ENCODE data around the gene TTC7B. TPM values are rescaled to one million over a fixed set of nuclear protein-coding genes. Genes with fewer than 3 reads are reported as not detected.

Gene TTC7B
- polyA plus RNA-seq, 1 donor from 2014 or later = 0.89 TPM

GRCh38 chr14:90717916-90718315 lies 98.3 kb downstream of the TTC7B start:
- Mint-ChIP-seq H3K9me3 (no peaks in the 10 kb centered on the region), H3K36me3 (no peaks in the 10 kb centered on the region), H3K27ac (no peak overlapping the region), H3K27me3 (no peaks in the 10 kb centered on the region), H3K4me3 (no peak overlapping the region), H3K4me1 (peaks cover 0 to 1% (median 0%) of the 10 kb centered on the region in 3 donors)

DNA sequence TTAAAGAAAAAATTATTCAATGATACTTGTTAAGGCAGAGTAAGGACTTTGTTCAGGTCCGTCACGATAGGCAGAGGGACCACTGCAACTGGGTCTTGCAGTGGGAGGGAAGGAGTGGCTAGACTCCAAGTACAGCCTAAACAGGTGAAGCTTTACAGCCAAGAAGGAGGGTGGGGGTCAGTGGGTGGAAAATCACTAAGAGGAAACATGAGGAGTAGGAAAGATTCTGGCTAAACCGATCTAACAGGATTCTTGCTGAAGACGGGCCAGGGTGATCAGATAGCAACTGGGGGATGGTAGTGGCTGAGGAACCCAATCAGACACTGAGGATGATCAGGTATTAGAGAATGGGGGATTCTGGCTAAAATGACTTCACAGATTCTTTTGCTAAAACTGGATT lies 100.2 kb downstream of the TTC7B start:
- no peak overlapping the region for H3K4me3 Mint-ChIP-seq
- no peaks in the 10 kb centered on the region for H3K9me3 Mint-ChIP-seq
- H3K4me1 Mint-ChIP-seq = peaks cover 0 to under 1% (median 0%) of the 10 kb centered on the region in 3 donors
- H3K36me3 Mint-ChIP-seq = no peaks in the 10 kb centered on the region
- no peak overlapping the region for H3K27ac Mint-ChIP-seq
- no peaks in the 10 kb centered on the region for H3K27me3 Mint-ChIP-seq

DNA sequence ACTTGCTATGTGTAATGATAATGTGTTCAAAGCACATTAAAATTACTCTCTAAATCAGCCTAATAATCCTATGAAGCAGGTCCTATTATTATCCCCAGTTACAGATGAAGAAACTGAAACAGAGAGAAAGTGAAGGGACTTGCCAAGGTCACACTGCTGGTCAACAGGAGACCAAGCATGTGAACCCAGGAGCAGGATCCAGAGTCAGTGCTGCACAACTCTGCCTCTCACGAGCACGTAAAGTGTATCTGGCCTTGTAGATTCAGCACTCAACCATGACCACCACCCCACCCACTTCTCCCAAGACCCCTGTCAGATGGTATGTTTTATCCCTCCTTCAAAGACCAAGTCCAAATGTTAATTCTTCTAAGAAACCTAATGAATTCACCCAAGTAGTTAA lies 100.7 kb downstream of the TTC7B start:
- Mint-ChIP-seq H3K4me3 (no peak overlapping the region), H3K36me3 (no peaks in the 10 kb centered on the region), H3K27me3 (no peaks in the 10 kb centered on the region), H3K4me1 (no peaks in the 10 kb centered on the region), H3K27ac (no peak overlapping the region), H3K9me3 (no peaks in the 10 kb centered on the region)

DNA sequence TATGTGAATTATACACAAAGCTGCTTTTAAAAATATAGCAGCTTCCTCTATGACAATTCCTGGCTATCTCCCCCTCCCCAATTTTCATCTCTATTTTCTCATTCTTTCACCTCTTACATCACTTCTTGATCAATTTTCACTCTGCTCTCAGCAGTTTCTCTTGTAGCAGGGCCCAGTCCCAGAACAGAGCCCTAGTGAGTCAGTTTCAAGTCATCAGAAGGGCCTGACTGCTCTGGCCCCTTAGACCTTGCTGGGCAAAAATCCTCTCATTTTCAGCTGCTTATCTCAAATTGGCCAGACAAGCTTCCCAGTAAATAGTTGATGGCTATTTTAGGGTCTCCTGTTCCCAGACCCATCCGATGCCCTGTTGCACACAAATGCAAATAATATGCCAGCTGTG lies 101.4 kb downstream of the TTC7B start:
- no peaks in the 10 kb centered on the region for H3K36me3 Mint-ChIP-seq
- H3K4me1 Mint-ChIP-seq = no peaks in the 10 kb centered on the region
- H3K27me3 Mint-ChIP-seq = no peaks in the 10 kb centered on the region
- no peak overlapping the region for H3K4me3 Mint-ChIP-seq
- H3K9me3 Mint-ChIP-seq = no peaks in the 10 kb centered on the region
- H3K27ac Mint-ChIP-seq = no peak overlapping the region

DNA sequence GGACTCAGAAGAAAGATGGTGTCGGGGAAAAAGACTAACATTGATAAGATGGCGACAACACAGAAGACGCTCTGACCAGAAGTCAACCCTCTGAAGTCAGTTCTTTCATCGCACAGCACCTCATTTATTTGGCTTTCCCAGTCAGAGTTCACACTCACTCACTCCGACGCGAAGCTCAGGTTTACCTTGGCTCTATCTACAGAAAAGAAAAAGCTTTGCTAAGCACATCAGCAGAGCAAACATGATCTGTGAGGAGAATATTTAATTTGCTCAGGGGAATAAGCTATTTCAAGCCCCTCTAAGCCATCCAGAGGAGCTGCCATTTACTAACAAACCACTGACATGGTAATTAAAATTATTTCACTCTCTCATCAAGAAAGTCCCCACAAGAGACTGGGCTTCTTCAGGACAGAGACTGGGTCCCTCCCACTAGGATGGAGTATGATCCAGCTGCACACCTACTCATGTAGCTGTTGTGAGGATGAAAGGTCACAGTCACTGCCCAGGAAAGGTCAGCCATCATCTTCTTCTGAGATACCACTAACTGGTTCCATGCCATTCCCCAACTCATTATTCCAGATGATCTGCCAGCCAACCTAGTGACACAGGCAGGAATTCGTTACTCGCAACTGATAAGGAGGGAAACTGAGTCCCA lies 111.4 kb downstream of the TTC7B start:
- Mint-ChIP-seq H3K36me3 (no peaks in the 10 kb centered on the region), H3K4me3 (no peak overlapping the region), H3K27me3 (peaks cover 2% of the 10 kb centered on the region), H3K9me3 (peaks cover 0 to 3% (median 2%) of the 10 kb centered on the region in 3 donors), H3K27ac (no peak overlapping the region), H3K4me1 (no peaks in the 10 kb centered on the region)

- H3K4me3 Mint-ChIP-seq = no peak overlapping the region
- no peaks in the 10 kb centered on the region for H3K36me3 Mint-ChIP-seq
- no peaks in the 10 kb centered on the region for H3K4me1 Mint-ChIP-seq
- H3K9me3 Mint-ChIP-seq = peaks cover 0 to 3% (median 2%) of the 10 kb centered on the region in 3 donors
- peaks cover 2% of the 10 kb centered on the region for H3K27me3 Mint-ChIP-seq
- no peak overlapping the region for H3K27ac Mint-ChIP-seq
These were observed 112.1 kb downstream of the TTC7B start for GRCh38 chr14:90703841-90704737.

- Mint-ChIP-seq H3K36me3 (no peaks in the 10 kb centered on the region), H3K4me1 (peaks cover 0 to 4% (median 0%) of the 10 kb centered on the region in 3 donors), H3K27me3 (no peaks in the 10 kb centered on the region), H3K27ac (no peak overlapping the region), H3K4me3 (no peak overlapping the region), H3K9me3 (no peaks in the 10 kb centered on the region)
These were observed 115.1 kb downstream of the TTC7B start for GRCh38 chr14:90700933-90701776.

GRCh38 chr14:90699016-90699415 lies 117.2 kb downstream of the TTC7B start:
- Mint-ChIP-seq H3K27ac (no peak overlapping the region), H3K4me1 (peaks cover 0 to 5% (median 0%) of the 10 kb centered on the region in 3 donors), H3K9me3 (no peaks in the 10 kb centered on the region), H3K36me3 (no peaks in the 10 kb centered on the region), H3K27me3 (no peaks in the 10 kb centered on the region), H3K4me3 (no peak overlapping the region)

DNA sequence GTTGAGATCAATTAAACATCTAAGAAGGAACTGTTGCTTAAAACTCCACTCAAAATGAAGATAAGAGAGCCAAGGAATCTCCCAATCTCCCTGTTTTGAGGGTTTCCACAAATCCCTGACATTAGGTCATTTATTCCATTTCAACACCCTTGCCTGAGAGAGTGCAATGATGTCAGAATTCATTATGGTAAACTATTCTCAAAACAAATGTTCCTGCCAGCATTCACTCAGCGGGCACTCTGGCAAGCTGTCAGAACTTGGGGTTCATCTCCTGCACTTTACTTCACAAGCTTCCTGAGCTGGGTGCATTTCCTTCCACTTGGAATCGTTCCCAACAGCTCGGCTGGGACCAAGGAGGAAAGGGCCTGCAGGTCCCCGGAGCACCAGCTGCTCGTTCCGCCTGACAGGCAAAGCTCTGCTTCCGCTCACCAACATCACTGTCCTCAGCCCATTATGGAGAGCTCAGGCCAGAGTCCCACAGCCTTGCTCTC lies 117.8 kb downstream of the TTC7B start:
- H3K27me3 Mint-ChIP-seq = no peaks in the 10 kb centered on the region
- H3K9me3 Mint-ChIP-seq = no peaks in the 10 kb centered on the region
- H3K4me1 Mint-ChIP-seq = peaks cover 0 to 8% (median 0%) of the 10 kb centered on the region in 3 donors
- no peaks in the 10 kb centered on the region for H3K36me3 Mint-ChIP-seq
- no peak overlapping the region for H3K27ac Mint-ChIP-seq
- no peak overlapping the region for H3K4me3 Mint-ChIP-seq

DNA sequence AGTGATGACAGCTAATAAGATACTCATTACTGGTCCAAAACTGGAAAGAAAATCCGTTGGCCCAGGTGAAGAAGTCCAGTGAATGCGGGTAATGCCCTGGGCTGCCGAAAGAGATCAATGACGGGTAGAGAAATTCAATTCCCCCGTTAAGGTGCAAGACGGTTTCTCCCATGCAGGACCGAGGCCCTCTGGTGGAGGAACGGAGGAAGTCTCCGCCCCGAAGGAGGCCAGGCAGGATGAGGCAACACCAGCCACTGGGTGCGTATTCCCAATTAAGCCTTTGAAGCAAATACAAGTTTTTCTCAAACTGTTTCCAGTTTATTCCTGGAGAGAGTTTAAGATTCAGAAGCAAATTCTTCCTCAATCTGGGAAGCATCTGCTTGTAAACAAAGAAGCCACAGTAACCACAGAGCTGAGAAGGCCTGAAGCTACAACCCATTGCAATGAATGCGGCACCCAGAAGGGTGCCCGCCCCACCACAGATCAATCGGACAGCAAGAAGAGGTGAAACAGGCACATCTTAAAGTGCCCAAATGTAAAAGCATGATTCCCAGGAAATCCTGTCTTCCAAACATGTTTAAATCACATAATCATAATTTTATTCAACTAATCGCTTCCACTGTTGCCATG lies 118.5 kb downstream of the TTC7B start:
- Mint-ChIP-seq H3K4me3 (peak overlapping the region in 1 of 4 donors; percentile 67), H3K36me3 (no peaks in the 10 kb centered on the region), H3K9me3 (no peaks in the 10 kb centered on the region), H3K27me3 (no peaks in the 10 kb centered on the region), H3K4me1 (peaks cover 0 to 8% (median 0%) of the 10 kb centered on the region in 3 donors), H3K27ac (no peak overlapping the region)

DNA sequence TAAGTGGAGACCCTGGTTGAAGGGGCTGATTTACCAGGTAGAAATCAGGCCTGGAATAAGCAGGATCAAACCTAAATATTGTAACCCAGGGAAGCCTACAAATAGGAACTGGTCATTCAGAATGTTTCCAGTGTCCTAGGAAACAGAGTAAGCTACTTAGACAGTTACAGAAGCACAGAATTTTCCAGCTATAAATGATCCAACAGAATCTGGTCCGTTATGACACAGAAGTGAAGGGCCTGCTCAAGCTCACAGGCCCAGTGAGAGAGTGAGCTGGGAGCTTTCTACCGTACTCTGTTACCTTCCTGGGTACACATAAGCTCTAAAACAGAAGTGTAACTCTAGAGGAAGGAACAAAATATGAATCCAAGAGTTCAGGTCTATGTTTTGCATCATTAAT lies 119.1 kb downstream of the TTC7B start:
- Mint-ChIP-seq H3K4me3 (peak overlapping the region in 1 of 4 donors; percentile 24), H3K27ac (no peak overlapping the region), H3K36me3 (no peaks in the 10 kb centered on the region), H3K9me3 (no peaks in the 10 kb centered on the region), H3K4me1 (peaks cover 0 to 8% (median 0%) of the 10 kb centered on the region in 3 donors), H3K27me3 (no peaks in the 10 kb centered on the region)

GRCh38 chr14:90696720-90697119 lies 119.5 kb downstream of the TTC7B start:
- H3K4me1 Mint-ChIP-seq = peaks cover 0 to 8% (median 0%) of the 10 kb centered on the region in 3 donors
- H3K27ac Mint-ChIP-seq = no peak overlapping the region
- H3K36me3 Mint-ChIP-seq = no peaks in the 10 kb centered on the region
- no peaks in the 10 kb centered on the region for H3K9me3 Mint-ChIP-seq
- no peaks in the 10 kb centered on the region for H3K27me3 Mint-ChIP-seq
- H3K4me3 Mint-ChIP-seq = no peak overlapping the region

DNA sequence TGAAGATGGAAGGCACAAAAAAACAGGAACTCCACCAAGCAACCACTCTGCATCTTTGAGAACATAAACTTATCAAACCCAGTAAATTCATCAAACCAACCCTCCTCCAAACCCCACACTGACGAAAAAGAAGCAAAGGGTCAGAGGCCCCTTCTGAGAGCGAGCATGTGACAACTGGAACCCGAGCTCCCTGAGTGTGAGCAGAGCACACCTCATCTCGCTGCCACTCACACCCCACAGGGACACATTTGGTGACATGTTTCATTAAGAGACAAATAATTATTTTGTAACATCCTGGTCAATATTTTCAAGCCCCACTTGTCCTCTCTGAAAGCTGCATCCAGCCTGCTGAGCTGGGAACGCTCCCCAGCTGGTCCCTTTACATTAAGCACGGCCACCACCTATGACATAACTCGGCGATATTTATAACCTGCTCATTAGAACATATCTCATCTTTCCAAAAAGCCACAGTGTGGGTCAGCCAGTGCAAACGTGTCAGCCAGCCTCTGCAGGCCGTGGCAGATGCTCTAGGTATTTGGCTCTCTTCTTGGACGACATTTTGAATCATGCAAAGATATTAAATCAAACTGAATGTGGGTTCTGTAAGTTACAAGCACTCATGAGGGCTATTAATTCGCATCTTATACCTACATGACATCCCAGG lies 120.1 kb downstream of the TTC7B start:
- Mint-ChIP-seq H3K9me3 (no peaks in the 10 kb centered on the region), H3K4me3 (no peak overlapping the region), H3K27me3 (no peaks in the 10 kb centered on the region), H3K27ac (no peak overlapping the region), H3K36me3 (no peaks in the 10 kb centered on the region), H3K4me1 (peaks cover 0 to 8% (median 0%) of the 10 kb centered on the region in 3 donors)

DNA sequence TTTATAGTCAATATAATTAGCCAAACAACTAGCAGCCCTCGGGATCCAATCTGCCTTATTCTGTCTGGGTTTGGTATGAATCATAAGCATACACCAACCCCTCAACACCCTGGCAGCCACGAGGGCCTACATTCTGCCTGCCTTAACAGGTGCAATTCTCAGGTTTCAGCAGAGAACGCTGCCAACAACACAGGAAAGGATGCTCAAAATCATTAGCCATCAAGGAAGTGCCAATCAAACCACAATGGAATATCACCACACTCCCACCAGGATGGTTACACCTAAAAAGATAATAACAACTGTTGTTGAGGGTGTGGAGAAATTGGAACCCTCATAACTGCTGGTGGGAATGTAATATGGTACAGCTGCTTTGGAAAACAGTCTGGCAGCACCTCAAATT lies 122.8 kb downstream of the TTC7B start:
- Mint-ChIP-seq H3K36me3 (no peaks in the 10 kb centered on the region), H3K9me3 (no peaks in the 10 kb centered on the region), H3K27ac (no peak overlapping the region), H3K4me3 (no peak overlapping the region), H3K4me1 (peaks cover 0 to 8% (median 0%) of the 10 kb centered on the region in 3 donors), H3K27me3 (no peaks in the 10 kb centered on the region)
